ENCODE measurements around the gene USP16.
"Not testable (repeated sequence)": the region's sequence is repeated elsewhere in the genome, so short reads cannot be mapped to it uniquely, and the experiment has no call there.

Gene USP16

DNA sequence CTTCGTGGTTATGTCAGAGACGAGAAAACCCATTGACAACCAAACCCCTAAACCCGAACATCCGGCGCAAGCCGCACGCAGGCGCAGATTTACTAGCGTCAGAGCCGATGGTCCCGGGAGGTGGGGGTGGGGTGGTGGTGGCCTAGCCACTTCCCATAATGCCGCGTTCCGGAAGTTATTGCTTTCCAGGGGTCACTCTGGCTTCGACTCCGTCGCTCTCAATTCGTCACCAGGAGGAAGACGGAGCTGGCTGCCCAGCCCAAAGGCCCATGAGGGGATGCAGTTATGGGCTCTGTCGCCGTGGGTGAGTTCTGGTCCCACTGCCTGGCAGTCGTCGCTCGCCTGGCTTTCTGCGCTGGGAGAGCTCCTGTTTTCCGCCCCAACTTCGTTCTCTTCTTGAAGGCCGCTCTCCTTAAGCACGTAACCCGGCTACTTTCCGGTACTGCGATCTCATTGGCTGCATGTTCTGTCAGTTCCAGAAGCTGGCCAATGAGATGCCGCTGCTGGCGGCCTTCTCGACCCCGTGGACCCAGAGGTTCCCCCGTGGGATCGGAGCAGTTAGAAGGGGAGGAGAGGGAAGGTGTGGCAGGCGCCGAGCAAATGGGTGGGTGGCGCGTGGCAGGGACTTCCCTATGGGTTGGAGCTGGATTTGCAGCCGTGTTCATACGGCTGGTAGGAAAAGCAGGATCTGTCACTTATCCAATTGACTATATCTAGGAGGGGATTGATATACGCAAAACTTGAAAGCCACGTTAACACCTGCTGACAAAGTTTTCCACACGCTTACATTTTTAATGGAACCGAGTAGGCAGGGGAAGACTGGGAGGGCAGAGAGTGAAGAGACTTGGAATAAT, at the start of gene USP16:
Gene USP16 (plus strand): TSS at position 195 of the 854 bp plus-strand sequence. CDS start 3,246 bp downstream, outside the sequence.
- peak; percentile 94 for DNase-seq

DNA sequence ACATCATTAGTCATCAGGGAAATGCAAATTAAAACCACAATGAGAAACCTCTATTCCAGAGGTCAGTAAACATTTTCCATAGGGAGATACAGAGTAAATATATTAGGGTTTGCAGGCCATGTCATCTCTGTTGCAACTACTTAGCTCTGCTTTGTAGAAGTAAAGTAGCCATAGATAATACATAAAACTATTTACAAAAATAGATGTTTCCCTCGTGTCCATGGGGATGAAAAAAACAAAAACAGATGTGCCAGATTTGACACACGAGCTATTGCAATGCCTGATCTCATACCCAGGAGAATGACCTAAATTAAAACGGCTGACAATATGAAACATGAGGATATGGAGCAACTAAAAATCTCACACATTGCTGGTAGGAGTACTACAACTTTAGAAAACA, 49.1 kb upstream of the USP16 start:
- no peak for DNase-seq

DNA sequence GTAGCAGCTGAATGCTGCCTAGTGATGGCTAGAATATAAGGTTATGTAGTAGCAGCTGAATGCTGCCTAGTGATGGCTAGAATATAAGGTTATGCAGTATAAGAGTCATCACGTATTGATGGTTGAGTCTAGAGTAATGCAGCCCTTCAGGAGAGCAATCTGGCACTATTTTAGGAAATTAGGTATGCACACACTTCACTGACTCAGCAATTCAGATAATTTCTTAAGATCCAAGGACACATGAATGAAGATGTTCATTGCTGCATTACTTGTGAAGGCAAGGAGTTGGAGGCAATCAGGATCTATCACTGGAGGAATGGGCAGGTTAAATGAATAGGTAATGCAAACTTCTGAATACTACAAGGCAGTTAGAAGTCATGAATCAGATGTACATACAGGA, 45.4 kb upstream of the USP16 start:
- no peak for DNase-seq

DNA sequence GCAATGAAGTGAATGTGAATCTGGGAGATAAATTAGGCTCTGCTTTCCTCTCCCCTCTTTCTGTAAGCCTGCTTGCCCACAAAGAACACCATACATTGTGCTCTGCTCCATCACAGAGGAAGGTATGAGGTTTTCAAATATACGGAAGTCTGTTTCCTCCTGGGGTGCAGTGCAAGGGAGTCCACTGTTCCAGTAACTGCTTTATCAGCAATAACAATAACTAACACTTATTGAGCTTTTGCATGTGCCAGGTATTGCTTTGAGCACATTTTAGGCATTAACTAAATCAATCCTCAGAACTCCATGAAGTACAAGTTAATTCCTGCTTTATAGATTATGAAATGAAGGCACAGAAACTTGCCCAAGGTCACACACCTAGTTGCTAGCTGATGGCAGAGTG, 41.8 kb upstream of the USP16 start:
- no peak for DNase-seq

DNA sequence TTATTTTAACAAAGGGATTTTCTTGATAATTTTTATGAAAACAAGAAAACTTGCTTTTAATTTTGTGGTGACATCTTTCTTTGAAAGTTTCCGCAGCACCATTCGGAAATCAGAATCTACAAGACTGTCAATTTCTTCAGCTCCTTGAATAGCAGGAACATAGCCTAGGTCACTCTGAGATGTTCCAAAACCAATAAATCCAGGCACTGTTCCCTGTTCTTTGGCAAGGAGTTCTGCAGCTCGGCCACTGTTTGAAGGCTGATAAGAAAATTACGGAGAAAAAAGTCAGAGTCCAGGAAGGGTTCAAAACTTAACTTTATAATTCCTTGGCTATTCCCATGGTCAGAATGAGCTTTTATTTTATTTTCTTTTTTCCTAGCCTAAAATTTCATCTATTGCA, 37.8 kb upstream of the USP16 start:
- DNase-seq: no peak

DNA sequence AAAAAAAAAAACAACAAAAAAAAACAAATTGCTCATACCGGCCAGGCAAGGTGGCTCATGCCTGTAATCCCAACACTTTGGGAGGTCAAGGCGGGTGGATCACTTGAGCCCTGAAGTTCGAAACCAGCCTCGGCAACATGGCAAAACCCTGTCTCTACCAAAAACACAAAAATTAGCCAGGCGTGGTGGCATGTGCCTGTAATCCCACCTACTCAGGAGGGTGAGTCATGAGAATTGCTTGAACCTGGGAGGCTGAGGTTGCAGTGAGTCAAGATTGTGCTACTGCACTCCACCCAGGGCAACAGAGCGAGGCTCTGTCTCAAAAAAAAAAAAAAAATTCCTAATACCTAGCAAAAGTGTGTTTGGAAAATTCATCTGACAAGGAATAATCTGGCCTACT, 36.3 kb upstream of the USP16 start:
- DNase-seq: peak; percentile 46

DNA sequence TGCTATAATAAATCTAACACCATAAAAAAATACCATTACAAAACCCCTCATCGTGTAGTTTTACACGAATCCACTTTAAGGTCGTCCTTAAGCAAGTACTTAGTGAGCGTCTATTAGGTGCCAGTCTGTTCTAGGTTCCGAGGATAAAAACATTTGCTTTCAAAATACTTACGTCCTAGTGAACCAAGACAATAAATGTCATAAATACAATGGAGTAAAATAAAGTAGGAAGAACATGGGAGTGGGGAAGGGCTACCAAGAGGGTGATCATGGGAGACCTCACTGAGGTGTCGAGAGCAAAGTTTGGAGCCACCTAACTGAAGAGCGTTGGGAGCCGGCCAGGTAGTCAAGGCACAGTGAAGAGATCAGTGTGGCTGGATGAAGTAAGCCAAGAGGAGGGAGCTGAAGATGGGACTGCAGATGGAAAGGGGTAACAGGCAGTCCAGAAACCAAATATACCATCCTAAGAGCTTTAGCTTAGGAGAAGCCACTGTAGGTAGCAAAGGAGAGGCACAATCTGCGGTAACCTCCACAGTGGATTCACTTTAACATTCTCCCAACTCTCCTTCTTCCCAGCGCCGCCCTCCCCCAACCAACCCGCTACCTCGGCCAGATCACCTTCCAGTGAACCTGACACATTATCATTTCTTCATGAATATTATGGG, 32.5 kb upstream of the USP16 start:
- no peak for DNase-seq

DNA sequence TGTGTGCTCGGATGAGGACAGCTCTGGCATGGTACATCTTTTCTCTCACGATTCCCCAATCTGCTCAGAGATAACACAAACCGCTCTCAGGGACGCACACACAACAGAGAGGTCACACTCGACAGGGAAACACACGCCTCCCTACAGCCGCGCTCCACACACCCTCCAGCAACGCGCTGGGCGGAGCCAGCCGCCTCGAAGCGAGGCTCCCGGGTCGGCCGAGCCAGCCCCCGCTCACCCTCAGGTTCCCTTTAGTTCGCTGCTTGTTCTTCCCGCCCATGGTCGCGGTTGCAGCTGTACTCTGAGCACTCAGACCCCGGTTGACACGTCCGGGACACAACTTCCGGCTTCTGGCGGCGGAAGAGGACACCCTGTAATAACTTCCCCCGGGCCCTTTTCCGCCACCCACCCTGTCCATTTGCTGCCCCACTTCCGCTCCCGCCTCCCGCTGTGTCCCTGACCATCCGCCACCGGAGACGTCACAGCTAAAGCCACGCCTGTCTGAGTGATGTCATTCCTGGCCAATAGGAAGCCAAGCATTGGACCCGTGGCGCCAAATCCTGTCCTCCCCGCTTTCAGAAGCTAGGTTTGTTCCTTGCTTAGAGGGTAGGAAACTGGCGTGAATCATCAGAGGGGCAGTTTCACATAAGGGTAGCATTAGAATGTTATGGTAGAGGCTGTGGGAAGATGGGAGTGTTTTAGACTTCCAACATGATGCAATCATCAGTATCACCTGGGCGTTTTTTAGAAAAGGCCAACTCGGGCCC, 31.8 kb upstream of the USP16 start, which contains the start of gene LTN1:
Gene LTN1 (minus strand): TSS at position 352 of the 767 bp plus-strand sequence. CDS start 72 bp downstream, at position 280.
- DNase-seq: peak; percentile 100

DNA sequence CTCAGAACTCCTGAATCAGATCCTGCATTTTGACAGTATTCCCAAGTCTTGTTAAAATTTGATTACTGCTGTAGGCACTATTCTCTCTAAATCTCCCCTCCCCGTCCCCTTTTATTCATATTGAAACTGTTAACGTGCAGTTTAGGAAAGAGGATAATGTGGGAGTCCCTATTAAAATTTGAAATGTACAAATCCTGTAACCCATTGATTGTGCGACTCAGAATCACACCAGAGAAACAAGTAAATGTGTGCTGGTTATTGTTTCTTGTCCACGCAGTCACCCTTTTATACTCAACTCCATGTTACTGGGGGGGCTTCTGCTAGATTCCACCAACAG, 31.2 kb upstream of the USP16 start:
- DNase-seq: no peak

DNA sequence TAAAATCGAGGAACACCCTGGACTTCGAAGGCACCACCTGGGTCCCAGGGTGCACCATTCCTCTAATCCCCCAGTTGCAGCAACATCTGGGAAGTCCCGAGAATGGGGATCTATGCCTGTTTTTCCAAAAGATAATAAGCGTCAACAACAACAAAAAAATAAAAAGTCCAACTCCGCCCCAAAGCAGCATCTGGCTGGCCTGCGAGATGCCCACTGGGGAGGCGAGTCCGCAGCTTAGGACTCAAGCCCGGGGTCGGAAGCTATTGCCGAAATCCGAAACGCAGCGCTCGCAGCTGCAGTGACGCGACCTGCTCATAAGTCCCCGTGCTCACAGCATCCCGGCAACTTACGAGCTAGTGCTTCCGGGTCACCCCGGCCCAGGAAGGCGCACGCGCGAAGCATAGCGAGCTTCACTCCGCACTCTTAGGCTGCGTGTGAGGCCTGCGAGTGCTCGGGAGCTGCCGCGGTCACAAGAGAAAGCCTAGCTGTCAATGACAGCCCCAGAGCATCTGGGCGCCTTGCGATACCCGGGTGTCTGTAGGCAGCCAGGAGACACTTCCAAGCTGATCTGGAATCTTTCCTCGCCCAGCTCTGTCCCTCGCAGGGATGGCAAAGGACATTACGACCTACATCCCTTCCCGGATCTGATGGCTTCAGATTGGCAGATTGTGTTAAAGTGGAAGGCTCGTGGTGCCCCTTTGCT, 21.9 kb upstream of the USP16 start:
- DNase-seq: peak; percentile 95

DNA sequence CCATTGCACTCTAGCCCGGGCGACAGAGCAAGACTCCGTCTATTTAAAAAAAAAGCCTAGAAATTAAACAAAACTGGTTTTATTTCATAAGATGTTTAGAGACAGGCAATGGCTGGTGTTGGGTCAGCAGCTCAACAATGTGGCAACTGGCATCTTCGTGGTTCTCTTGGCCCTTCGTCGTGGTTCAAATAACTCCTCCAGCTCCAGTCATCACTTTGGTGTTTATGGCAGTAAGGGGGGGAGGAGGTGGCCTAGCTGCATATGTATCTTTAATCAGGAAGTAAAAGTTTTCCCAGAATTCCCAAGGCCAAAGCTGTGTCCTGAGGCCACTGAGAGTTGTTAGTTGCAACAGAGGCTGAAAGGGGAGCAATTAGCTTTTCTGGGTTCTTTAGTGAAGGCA, 18.8 kb upstream of the USP16 start:
- DNase-seq: no peak

DNA sequence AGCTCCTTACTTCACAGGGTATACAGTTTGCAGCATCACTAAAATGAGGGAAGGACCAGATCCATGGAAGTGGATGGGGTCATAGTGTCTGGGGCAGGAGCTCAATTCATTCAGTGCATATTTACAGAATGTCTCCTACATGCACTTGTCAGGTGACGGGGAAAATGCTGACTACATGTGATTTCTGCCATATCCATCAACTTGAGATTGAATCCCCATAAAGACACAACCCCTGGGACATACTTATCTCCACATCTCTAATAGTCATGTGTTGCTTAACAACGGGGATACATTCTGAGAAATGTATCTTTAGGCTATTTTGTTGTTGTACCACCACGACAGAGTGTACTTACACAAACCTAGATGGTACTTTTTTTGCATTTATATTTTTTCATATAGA, 17.3 kb upstream of the USP16 start:
- no peak for DNase-seq

DNA sequence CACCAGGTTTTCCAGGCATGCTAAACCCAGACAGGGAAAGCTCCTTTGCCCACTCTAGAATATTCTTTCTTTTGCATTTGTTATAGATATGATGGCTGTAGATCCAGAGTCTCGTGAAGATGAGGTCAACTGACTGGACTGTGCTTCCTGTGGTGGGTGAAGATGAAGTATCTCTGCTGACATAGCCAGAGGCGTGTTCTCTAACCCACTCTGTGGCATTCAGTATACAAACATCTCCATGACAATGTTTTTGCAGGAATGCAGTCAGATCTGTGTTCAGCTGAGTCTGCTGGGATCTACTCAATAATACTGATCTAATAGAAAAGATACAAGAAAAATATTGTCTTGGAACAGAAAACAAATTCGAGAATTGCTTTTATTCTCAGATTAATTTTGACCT, 16.7 kb upstream of the USP16 start:
- DNase-seq: no peak

DNA sequence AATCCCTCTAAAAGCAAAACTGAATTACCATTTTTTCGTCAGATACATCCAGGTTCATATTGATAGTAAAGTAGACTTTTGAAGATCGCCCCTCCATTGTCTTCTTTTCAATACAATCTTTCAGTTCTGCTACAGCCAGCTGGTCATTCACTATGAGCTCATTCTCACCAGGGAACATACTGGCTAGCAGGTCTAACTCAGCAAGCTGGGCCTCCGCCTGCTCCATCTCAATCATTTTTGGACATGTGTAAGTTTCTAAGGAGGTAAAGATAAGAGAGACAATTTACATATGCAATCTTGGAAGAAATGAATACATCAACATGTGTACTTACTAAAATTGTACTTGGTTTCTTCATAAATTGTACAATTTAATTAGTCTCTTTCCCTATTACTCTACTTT, 16.1 kb upstream of the USP16 start:
- no peak for DNase-seq

DNA sequence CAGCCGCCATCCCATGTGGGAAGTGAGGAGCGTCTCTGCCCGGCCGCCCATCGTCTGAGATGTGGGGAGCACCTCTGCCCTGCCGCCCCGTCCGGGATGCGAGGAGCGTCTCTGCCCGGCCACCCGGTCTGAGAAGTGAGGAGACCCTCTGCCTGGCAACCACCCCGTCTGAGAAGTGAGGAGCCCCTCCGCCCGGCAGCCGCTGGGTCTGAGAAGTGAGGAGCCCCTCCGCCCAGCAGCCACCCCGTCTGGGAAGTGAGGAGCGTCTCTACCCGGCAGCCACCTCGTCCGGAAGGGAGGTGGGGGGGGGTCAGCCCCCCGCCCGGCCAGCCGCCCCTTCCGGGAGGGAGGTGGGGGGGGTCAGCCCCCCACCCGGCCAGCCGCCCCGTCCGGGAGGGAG, 13.2 kb upstream of the USP16 start:
- DNase-seq: not testable (repeated sequence)

DNA sequence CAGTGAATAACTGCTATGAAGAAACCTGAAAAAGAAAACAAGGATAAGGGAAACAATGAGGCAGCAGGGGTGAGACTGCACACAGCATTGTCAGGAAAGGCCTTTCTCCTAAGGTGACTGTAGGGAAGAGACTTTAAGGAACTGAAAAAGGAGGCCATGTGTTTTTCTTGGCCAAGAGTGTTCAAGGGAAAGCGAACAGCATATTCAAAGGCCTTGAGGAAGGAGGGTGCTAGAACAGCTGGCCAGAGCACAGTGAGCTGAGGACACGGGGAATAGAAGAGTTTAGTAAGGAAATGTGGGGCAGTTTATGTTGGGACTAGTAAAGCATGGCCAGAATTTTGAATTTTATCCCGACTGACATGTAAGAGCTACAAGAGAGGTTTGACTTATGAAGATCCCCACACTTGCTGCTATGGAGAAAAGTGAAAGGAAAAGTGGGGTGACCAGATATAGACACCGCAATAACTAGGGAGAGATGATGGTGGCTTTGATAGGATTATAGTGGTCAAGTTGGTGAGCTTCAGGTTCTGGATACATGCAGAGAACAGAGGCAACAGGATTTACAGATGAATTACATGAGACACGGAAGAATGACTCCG, 6.7 kb upstream of the USP16 start:
- DNase-seq: no peak

DNA sequence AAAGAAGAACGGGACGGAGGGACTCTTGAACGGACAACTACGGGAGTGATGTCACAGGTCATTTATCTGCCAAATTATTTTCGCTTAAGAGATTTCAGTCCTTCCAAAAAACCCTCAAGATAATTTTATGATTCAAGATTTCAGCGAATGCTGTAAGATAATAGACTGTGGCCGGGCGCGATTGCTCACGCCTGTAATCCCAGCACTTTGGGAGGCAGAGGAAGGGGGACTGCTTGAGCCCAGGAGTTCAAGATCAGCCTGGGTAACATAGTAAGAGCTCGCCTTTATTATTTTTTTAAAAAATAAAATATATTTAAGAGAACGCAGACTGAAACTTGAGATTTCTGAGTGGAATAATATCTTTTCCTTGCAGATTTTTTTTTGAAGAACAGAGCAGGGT, 5.9 kb upstream of the USP16 start:
- DNase-seq: no peak

DNA sequence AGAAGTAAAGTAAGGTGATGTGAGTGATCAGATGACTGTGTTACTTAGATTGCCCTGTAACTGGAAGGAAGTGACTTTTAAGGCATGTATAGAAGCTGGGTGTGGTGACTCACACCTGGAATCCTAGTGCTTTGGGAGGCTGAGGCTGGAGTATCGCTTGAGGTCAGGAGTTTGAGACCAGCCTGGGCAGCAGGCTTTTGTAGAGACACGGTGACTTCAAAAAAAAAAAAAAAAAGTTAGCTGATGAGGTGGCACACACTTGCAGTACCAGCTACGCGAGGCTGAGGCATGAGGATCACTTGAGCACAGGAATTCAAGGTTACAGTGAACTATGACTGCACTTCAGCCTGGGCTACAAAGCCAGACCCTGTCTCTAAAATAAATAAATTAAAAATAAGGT, 2.3 kb upstream of the USP16 start:
- no peak for DNase-seq

DNA sequence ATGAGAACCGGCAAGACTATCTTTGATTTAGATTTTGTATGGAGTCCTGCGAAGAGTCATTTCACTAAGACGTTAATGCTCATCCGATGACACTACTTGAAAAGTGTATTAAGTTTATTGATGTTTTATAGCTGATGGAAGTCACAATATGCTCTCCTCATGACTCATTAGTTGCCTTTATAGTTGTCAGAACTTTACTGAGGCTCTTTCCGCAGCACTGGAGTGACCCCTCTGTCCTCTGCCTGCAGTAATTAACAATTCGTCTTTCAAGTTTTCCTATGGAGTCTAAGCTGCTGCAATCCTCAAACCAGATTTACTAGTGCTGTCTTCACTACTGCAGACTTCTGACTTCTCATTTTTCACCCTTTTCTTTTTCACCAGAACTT, 853 bp downstream of the USP16 start:
- DNase-seq: no peak

DNA sequence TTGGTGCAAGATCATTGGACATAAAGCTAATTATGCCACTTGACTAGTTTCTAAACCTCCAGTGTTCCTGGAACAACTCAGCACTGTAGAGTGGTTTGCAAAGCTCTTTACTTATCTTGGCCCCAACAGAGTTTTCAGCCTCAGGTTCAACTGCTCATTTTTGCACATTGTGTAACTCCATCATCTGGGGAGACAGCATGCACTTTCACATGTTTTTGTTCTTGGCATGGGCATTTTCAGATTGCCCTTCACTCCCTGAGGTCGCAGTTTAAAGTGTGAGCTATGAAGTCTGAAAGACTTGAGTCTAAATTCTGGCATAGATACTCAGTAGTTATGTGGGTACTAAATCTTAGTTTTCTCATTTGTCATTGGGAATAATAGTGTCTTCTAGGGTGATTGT, 5.1 kb downstream of the USP16 start:
- no peak for DNase-seq

DNA sequence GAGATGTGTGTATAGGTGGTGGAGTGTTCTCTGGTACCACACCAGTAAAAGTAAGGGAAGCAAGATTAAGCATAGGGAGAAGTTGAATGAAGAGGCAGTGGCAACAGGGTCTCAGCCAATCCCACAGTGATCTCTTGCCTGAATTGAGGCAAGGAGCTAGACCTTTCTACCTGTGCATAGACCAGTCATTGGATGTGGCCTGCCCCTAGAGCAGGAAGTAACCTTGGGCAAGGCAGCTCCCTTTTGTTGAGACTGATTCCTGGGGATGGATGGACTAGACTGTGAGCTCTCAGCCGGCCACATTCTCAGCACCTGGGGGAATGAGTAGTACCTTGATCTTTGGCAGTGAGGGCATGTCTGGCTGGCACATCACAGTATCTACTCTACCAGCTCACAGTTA, 6.4 kb downstream of the USP16 start:
- no peak for DNase-seq

DNA sequence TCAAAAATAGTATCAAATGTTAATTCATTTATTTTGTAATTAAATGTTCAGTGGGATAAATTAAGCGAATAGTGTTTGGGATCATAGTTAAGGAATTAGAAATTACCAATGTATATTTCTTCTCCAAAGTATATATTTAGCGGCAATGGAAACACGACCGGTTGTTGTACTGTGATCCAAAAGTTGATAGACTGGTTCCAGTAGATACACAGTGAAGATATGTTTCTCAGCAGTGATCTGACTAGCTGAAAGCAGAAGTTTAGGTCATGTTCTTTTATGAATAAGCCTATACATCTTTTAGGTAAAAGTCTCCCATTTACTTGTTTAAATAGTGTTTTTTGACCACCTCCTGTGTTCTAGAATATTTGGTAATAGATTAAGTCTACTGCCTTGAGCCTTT, 8.8 kb downstream of the USP16 start:
- DNase-seq: no peak

DNA sequence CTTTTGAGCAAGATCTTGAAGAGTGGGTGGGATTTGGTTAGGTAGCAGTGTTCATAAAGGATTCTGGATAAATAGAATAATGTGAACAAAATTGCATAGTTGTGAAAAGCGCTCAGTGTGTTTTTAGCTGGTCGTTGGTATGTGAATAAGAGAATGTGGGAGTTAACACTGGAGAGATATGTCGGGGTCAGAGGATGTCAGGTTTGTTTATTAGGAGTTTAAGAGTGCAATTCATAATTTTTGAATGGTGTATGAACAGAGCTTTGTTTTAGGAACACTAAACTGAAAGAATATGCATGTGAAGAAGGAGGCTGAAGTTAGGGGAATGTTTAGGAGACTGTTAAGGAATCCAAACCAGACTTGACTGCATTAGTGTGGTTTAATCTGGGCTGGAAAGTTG, 9.4 kb downstream of the USP16 start:
- DNase-seq: no peak

Data from stimulated activated CD4-positive, alpha-beta T cell treated with anti-CD3 and anti-CD28 coated beads, Interleukin-1b, Interleukin-23, amount 100 ng/mL, for 48 hours (primary cell).